CD4-positive, alpha-beta T cell treated with Interleukin-4 for 4 hours (primary cell): ENCODE data around the gene OMD.
"Not testable (repeated sequence)": the region's sequence is repeated elsewhere in the genome, so short reads cannot be mapped to it uniquely, and the experiment has no call there.

Experiments used
- DNase-seq: peaks from one replicate; pipeline ENCODE4 v3.0.0-alpha.2; 2020

OMD gene, protein sequence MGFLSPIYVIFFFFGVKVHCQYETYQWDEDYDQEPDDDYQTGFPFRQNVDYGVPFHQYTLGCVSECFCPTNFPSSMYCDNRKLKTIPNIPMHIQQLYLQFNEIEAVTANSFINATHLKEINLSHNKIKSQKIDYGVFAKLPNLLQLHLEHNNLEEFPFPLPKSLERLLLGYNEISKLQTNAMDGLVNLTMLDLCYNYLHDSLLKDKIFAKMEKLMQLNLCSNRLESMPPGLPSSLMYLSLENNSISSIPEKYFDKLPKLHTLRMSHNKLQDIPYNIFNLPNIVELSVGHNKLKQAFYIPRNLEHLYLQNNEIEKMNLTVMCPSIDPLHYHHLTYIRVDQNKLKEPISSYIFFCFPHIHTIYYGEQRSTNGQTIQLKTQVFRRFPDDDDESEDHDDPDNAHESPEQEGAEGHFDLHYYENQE

DNA sequence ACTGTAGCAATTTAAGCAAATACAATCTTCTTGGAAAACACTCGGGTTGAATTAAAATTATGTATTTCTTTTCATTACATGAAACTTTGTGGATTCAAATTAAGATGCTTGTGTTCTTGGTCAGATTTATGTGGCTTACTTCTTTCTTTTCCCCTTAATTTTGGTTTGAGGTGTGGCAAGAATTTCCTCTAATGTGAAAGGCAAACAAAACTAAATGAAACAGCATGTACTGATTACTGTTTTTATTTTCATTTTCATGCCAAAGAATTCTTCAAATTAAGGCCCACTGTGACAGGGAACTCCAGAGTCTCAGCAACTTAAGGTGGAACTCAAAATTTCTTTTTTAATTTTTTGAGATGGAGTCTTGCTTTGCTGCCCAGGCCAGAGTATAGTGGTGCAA, at the start of gene OMD:
OMD (minus strand) TSS at position 132 of the 400 bp plus-strand sequence. CDS start 6,913 bp downstream, outside the sequence.
- DNase-seq, result no peak

DNA sequence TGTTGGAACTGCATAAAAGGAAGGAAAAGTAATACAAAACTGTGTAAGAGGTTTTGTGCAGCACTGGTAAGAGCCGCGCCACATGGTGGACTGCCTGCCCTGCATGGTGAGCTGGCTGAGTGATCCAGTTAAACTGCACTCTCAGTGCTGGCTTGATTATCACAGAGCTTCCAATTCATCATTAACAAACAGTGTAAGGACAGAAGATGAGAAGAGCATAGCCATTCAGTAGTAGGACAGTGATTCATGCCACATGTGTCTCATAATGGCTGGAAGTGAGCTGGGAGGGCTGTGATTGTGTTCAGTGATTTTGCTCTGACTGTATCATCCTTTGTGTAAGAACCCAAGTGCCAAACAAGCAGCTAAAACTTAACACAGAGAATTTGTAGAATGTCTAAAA, 43.9 kb upstream of the OMD start:
- DNase-seq, result no peak

DNA sequence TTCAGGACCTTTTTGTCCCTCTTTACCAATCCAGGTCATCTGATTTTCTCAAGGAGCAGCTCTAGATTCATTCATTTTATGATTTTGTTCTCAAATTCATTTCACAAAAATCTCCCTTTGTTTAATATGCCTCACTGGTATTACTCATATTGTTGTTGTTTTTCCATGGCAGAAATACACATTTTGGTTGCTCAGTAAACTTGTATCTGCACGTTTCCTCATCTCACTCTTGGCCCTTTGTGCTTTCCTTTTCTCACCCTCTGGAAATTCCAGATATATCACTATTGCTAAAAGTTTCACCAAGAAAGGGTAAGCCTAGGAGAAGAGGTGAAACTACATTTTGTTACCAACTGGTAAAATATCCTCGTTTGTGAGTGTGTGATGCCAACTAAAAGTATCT, 43.2 kb upstream of the OMD start:
- no peak for DNase-seq

DNA sequence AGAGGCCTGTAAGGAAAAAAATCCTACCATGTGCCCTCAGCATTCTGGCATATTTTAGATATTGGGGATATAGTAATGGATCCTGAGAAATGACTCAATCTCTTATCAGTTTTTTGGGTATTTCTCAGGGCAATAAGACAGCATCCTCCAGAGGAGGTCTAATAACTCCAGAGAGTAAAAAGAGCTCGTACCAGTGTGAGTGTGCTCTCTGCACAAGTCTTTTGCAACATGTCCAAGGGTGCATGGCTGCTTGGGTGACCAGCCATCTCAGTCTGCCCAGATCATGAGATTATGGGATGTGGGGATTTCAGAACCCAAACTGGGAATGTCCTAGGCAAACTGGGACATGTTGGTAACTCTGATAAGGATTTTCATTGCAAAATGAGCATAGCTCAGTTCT, 42.8 kb upstream of the OMD start:
- DNase-seq, result no peak

DNA sequence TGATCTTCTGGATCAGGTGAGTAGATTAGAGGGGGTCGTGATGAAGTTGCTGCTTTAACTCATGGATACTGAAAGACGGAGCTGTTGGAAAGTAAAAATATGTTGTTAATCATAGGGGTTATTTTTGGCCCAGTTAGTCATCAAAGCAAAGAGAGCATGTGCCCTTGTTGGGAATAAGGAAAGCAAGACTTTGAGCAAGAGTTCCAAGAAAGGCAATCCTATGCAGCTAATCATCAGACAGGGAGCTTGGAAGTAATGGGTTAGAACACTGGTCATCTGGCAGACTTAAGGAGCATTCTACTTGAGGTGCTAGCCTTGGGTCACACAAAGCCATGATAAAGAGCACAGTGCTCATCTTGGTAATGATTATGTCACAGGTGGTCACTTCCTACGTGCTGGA, 39.7 kb upstream of the OMD start:
- DNase-seq, result no peak

DNA sequence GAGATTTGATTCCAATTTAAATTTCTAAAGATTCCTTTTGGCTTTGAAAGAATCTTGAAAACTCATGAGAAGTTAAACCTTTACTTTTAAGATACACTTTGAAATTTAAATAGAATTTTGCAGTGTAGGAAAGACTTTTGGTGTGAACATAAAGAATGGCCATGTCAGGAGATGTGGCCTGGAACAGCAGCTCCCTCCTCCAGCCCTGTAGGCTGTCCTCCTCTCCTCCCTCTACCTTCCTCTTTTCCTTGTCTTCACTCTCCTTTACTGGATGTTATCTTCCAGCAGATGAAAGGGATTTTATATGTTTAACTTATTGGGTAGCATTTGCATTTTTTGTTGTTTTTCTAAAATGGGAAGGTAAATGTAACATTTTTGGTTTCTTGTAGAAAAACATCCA, 39.1 kb upstream of the OMD start:
- DNase-seq, result no peak

DNA sequence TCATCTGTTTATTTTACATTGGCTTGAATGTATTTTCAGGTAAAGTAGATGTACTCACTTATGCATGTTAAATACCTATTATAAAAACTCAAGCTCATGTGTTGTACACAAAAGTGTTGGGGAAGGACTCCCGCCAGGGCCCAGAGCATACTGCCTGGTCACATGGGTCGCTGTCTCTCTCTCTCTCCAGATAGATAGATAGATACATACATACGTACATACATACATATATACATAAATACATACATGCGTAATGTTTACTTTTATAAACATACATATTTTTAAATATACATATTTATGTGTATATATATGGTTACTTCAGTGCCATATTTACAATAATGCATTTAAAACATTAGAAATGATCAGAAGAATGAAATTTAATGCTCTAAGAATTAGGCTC, 33.3 kb upstream of the OMD start:
- DNase-seq, result no peak

DNA sequence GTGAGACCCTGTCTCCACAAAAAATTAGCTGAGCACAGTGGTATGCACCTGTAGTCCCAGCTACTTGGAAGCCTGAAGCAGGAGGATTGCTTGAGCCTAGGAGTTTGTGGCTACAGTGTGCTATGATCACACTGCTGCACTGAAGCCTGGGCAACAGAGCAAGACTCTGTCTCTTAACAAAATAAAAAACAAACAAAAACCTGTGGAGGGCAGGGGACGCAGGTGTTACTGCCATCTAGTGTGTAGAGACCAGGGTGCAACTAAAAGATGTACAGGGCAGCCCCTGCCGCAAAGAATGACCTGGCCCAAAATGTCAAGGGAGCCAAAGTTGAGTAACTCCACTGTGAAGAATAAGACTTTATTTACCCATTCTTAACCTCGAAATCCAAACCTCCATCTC, 30.9 kb upstream of the OMD start:
- DNase-seq, result no peak

DNA sequence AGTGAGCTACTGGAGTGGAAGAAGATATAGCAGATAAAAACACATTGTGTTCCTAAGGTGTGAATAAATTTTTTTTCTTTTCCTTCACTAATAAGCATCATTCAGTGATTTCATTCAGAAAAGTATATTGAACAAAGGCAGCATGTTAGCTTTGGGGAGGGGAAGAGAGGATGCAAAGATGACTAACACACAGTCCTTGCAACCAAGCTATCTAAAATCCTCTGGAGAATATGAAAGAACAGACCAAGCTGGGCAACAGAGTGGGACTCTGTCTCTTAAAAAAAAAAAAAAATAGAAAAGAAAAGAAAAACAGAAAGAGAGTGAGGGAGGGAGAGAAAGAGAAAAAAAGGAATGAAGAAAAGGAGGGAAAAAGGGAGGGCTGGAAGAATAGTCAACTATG, 22.3 kb upstream of the OMD start:
- no peak for DNase-seq

DNA sequence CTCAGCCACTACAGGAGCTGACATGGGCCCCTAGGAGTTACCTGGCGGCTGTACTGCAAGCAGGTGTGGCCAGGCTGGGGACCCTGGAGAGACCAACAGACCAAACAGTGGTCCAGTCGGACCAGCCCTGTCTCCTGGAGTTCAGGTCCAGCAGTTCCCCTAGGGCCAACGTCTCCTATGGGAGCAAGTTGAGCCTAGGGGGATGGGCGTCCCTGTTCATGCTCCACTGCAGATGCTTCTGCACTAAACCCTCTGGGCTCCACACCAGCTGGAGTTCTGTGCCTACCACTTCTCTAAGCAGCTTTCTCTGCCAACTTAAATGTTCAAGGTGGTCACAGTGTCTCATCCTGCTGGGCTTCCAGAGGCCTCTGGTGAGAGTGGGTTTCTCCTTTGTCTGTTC, 20.6 kb upstream of the OMD start:
- no peak for DNase-seq

DNA sequence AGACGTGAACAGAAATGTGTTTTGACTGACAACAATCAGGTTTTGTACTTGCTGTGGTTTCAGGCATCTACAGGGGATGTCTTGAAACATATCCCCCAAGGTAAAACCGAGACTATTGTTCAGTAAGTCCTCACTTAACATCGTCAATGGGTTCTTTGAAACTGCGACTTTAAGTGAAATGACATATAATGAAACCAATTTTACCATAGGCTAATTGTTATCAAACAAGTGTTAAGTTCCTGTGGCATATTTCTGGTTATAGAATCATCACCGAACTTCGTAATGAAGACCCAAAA, 16.4 kb upstream of the OMD start:
- DNase-seq, result peak; percentile 17

DNA sequence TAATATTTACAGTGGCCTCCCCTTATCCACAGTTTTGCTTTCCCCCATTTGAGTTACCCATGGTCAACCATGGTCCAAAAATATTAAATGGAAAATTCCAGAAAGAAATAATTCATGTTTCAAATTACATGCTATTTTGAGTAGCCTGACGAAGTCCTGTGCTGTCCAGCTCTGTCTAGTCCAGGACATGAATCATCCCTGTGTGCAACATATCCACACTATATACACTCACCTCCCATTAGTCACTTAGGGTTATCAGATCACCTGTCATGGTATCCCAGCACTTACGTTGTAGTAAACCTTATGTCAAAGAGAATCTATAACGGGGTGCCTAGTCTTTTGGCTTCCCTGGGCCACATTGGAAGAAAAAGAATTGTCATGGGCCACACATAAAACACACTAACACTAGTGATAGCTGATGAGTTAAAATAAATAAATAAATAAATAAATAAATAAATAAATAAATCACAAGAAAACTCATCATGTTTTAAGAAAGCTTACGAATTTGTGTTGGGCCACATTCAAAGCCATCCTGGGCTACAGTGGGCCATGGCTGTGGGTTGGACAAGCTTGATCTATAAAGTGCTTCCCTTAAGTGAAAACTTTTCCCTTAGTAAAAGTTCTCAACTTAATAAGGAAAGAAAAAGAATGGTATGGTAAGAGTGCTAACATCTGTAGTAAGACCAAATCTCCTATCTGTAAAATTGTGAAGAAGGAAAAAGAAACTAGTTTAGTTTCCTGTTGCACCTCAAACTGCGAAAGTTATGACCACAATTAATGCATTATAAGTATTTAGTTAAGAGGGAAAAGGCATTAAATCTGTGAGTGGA, 15.9 kb upstream of the OMD start:
- no peak for DNase-seq

DNA sequence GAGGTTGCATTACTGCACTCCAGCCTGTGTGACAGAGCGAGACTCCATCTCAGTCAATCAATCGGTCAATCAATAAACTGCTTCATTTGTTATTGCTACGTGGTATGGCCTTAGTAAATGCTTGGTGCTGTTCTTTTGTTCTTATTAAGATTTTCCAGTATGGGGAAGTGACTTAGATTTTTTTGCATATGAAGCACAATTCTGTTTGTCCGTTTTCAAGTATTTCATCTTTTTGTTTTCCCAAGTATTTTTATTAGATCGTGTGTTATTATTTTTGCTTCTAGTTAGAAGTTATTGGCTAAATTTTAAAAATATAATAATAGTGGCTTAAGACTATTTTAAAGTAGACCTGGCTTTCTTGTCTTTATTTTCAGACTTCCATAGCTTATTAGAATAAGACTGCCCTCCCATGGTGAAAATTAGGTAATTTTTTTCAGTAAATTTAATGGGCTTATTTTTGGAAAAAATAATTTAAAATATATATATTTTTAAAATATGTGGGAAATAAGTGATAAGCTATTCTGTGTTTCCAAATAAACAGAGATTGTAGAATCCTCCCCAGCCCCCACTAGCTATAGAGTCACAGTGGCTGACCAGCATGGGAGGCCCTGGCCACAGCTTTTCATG, 14.7 kb upstream of the OMD start:
- peak; percentile 19 for DNase-seq

DNA sequence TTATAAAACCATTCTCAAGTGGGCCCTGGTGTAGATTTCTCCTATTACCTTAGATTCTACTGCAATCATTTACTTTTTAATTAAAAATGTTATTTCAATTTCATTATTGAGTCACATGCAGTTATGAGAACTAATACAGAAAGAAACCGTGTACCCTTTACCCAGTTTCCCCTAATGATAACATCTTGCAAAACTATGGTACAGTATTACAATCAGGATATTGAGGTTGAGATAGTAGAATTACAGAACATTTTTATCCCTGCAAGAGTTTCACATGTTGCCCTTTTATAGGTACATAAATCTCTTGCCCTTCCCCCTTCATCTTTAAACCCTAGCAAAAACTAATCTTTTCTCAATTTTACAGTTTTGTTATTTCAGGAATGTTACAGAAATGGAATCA, 11.0 kb upstream of the OMD start:
- DNase-seq, result no peak

DNA sequence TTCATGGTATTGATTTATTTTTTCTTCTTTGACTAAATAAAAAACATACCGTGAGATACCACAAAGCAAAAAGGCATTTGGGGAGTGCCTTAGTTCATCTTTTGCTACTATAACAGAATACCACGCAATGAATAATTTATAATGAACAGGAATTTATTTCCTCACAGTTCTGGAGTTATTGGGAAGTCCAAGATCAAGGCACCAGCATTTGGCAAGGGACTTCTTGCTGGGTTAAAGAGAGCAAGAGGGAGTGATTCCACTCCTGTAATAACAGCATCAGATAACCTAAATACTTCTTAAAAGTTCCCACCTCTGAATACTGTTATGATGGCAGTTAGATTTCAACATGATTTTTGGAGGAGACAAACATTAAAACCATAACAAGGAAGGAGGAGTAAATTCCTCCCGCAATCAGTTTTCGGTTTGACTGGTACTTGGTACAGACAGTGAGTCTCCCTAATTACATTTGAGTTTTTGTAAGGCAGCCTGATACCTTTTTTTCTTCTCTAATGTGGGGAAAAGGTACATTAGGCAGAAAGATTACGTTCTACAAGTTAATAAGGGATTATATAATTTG, 8.8 kb upstream of the OMD start:
- no peak for DNase-seq

DNA sequence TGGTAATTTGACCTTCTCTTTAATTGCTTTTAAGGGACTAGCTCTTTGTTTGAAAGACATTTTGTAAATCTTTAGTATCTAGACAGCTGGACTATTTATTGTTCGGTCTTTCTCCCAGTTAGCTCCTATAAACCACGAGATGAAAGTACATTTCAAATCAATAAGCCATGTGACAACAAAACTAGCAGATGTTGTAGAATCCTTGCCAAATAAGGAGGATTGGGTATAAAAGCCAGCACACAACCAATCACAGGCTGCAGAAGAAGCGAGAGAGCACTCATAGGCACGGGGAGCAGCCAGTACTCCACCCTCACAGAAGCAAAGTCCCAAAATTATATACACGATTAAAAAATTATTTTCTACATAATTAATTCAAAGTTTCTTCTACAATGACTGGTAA, 8.1 kb upstream of the OMD start:
- no peak for DNase-seq

DNA sequence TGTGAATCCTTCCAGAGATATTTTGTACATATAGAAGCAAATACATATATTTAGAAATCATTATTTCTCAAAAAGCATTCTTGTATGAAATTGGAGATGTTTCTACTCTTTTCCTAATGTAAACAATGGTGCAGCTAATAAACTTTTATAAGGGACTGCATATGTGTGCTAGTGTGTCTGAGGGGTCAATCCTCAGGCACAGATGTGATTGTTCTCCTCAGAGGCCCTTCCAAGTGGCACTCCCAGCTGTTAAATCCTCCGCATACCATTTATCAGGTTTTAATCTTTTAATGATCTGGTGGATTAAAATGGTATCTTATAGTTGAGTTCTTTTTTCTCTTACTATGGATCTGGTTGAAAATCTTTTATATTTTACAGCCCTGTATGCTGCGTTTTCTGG, 5.6 kb upstream of the OMD start:
- no peak for DNase-seq

DNA sequence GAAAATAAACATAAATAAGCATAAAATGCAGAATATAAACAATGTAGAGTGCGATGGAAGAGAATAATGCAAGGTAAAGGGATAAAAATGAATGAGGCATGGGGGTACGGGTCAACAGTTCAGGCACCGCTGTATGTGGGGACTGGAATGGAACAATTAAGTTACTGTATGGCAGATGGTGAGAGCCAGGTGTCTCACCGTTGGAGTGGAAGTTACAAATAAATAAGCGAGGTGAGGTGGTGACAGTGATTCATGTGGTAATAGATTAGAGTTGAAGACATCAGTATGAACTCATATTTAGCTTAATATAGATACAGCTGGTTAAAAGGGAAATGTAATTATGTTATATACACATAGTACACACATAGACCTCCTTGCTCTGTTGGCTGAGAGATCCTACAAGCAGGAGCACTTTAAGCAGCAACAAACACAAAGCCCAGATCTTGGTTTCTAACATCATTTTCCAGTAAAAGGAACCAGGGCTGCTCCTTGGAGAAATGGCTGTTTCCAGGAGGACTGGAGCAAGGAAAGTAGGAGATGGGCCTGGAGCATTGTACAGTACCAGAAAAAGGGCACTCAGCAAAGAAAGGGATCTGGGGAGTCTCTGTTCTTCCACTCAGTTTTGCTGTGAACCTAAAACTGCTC, 2.4 kb upstream of the OMD start:
- DNase-seq, result no peak

DNA sequence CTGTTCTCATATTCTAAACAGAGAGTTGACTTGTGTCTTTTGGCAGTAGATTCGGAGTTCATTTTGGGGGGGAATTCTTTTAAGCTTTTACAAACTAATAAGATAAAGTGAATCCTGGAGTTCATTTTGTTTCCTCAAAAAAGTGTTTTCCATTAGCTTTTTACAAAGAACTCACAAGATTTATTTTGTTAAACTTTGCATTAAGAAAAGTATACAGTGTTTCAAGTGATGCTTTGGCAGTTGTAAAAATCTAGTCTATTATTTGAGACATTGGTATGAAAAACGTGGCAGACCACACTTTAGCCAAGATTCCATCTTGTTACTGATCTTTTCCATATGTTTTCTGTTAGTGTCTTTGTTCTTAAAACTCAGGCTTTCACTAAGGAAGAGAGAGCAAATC, 1.2 kb upstream of the OMD start:
- no peak for DNase-seq

DNA sequence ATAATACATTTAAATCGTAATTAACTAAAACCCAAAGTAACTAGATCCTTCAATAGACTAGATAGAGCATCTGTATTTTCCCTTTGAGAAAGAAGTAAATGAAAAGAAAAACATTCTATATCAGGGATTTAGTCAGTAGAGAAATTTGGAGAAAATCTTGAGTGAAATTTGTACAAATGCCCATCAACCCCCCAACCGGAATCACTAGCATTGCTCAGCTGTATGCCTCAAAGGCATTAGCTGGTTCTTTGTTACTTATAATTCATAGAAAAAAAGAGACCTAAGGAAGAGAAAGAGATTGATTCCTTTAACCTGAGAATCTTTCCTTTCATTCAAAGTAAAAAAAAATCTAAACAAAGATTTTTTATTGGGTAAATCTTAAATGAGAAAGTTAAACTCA, 659 bp downstream of the OMD start:
- no peak for DNase-seq

DNA sequence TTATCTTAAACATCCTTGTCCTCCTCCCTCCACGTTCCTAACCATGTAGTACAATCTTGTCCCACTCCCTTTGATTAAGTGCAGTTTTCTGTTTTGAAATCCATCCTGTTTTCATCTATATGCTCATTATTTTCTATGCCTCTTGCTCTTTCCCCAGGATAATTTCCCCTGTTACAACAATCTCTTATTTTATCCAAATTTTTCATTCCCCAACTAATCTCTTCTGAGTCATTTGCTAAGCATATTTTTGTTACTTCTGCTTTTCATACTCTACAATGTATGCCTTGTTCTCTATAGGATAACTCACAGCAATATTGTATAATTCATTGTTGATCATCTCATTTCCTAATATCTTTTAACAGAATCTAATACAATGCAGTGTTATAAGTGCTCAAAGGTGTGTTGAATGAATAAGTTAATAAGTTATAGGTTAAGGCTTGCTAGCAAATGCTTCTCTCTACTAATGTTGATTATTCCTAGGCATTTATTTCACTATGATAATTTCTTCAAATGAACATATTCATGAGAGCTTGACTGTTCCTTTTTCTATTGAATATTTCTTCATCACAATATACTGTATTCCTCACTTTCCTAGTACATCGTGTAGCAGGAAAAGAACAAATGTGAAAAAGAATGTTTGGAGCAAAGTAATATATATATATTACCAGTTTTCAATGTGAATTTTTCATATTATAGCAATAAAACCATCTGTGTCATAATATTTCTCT, 1.5 kb downstream of the OMD start:
- DNase-seq, result no peak

DNA sequence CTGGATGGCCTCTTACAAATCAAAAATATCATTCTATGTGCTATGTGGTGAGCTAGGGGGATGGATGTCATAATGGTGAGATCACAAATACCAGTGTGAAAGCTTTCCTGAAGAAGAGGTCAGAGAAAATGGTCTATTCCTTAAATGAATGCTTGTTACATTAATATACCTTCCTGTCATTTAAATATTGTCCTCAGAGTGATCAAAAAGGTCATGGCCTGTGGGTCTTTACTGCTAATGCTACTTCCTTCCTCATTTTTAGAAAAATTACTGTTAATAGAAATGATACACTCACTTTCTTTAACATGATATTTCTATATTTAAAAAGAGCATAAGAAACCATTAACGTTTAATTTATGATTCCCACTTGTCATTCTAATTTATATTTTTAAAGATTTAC, 9.7 kb downstream of the OMD start:
- DNase-seq, result no peak

DNA sequence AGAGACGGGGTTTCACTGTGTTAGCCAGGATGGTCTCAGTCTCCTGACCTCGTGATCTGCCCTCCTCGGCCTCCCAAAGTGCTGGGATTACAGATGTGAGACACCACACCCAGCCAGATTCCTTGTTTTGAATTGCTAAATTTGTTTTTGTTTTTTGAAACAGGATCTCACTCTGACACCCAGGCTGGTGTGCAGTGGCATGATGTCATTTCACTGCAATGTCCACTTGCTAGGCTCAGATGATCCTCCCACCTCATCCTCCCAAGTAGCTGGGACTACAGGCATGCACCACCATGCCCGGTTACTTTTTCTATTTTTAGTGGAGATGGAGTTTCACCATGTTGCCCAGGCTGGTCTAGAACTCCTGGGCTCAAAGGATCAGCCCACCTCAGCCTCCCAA, 13.1 kb downstream of the OMD start:
- DNase-seq, result not testable (repeated sequence)
